Keratinocyte (primary cell): ENCODE data around the gene RNF182. TPM values are rescaled to one million over a fixed set of nuclear protein-coding genes. Genes with fewer than 3 reads are reported as not detected.
A peak's percentile ranks its signal among the peaks of the same experiment; 100 is the strongest.

Experiments
- DNase-seq: peaks from one replicate; pipeline ENCODE4 v3.0.0-alpha.2; 2011; ENCODE audit warnings: low read depth, missing footprints, low spot score
- FAIRE-seq: peaks from 2 replicates; lab custom pipeline; 2011; peaks lifted over from hg19 to GRCh38; lab: Jason Lieb, UNC
- H2AFZ ChIP-seq: 2 replicates; pipeline ENCODE4 v1.6.0; 2012; ENCODE audit warnings: low read length, control low read depth, inconsistent platforms; ENCODE audit not compliant: control insufficient read depth
- H3K27ac ChIP-seq: 2 replicates; pipeline ENCODE4 v1.5.1; 2011; ENCODE audit warnings: low read length; ENCODE audit not compliant: control insufficient read depth, insufficient read depth
- H3K27me3 ChIP-seq: 3 replicates; pipeline ENCODE4 v1.6.0; 2011; ENCODE audit warnings: low read length; ENCODE audit not compliant: control insufficient read depth, insufficient read depth; ENCODE audit errors: extremely low read depth
- H3K36me3 ChIP-seq, 2 experiments: 2 replicates in 1 of 2; 3 replicates in 1 of 2; pipeline ENCODE4 v1.5.1; 2011; ENCODE audit warnings: low read length in 2 of 2, mild to moderate bottlenecking in 1 of 2; ENCODE audit not compliant: control insufficient read depth in 2 of 2, insufficient read depth in 2 of 2; ENCODE audit errors: extremely low read depth in 1 of 2
- H3K4me1 ChIP-seq: 3 replicates; pipeline ENCODE4 v1.5.1; 2011; ENCODE audit warnings: low read length; ENCODE audit not compliant: control insufficient read depth, insufficient read depth; ENCODE audit errors: extremely low read depth
- H3K4me2 ChIP-seq: 3 replicates; pipeline ENCODE4 v1.6.0; 2011; ENCODE audit warnings: low read depth, low read length; ENCODE audit not compliant: control insufficient read depth, insufficient read depth; ENCODE audit errors: extremely low read depth
- H3K4me3 ChIP-seq, 3 experiments: fragments of 200-600 bp in 1 of 3; sonication (generic) in 1 of 3; 2 replicates in 2 of 3; 3 replicates in 1 of 3; pipeline ENCODE4 v1.5.1; 2011 to 2016; ENCODE audit warnings: low read length in 3 of 3, mild to moderate bottlenecking in 3 of 3, control low read depth in 2 of 3, inconsistent platforms in 1 of 3, low read depth in 1 of 3, mixed read lengths in 1 of 3, mixed run types in 1 of 3, moderate library complexity in 1 of 3; ENCODE audit not compliant: control insufficient read depth in 2 of 3, insufficient read depth in 2 of 3; ENCODE audit errors: extremely low read depth in 1 of 3
- H3K79me2 ChIP-seq: 2 replicates; pipeline ENCODE4 v1.6.0; 2012; ENCODE audit warnings: low read length; ENCODE audit not compliant: control insufficient read depth, insufficient read depth
- H3K9ac ChIP-seq: 3 replicates; pipeline ENCODE4 v1.6.0; 2011; ENCODE audit warnings: low read length; ENCODE audit not compliant: control insufficient read depth, insufficient read depth; ENCODE audit errors: extremely low read depth
- H3K9me1 ChIP-seq: 3 replicates; pipeline ENCODE4 v1.6.0; 2011; ENCODE audit warnings: low read length; ENCODE audit not compliant: control insufficient read depth, insufficient read depth; ENCODE audit errors: extremely low read depth
- H3K9me3 ChIP-seq: 2 replicates; pipeline ENCODE4 v1.5.1; 2012; ENCODE audit warnings: low read depth, low read length; ENCODE audit not compliant: control insufficient read depth
- H4K20me1 ChIP-seq: 3 replicates; pipeline ENCODE4 v1.6.0; 2011; ENCODE audit warnings: low read length; ENCODE audit not compliant: control insufficient read depth, insufficient read depth; ENCODE audit errors: extremely low read depth
- EZH2 ChIP-seq: IDR thresholded peaks from one replicate; pipeline ENCODE4 v1.6.1; 2012; ENCODE audit warnings: inconsistent platforms, mild to moderate bottlenecking, low read length, moderate library complexity
- dilution Hi-C: fragments of 300-500 bp; cut with MboI; formaldehyde crosslinking; loops from one replicate; pipeline ENCODE4 v1.7.0; 2020; ENCODE audit warnings: low sequenced_read_pairs; ENCODE audit not compliant: extremely low pct_ligation_motif_present
- polyA plus RNA-seq, 5 experiments: library from polyadenylated mRNA; depleted of rRNA in 3 of 5; stranded (reverse) in 3 of 5; stranded (forward) in 1 of 5; unstranded in 1 of 5; fragments of >200 nt; gene quantifications; 1 replicate in 1 of 5; 2 replicates in 3 of 5; 3 replicates in 1 of 5; pipeline versions ENCODE4 v1.2.1 to v1.2.3, GENCODE V29; 2011 to 2012; ENCODE audit warnings: missing spikeins in 2 of 5, low read depth in 1 of 5, low replicate concordance in 1 of 5
- TF ChIP-seq, protein P1 (sequence below), 3 experiments: IDR thresholded peaks in 1 of 3; conservative IDR thresholded peaks in 1 of 3; optimal IDR thresholded peaks in 1 of 3; 2 replicates in 2 of 3; 3 replicates in 1 of 3; pipeline versions ENCODE3 to v1.5.1; 2011; ENCODE audit warnings: low read length in 3 of 3, mild to moderate bottlenecking in 3 of 3, moderate library complexity in 2 of 3, control low read depth in 1 of 3, inconsistent platforms in 1 of 3; ENCODE audit not compliant: insufficient read depth in 2 of 3; ENCODE audit errors: extremely low read depth in 1 of 3

The RNF182 gene
- polyA plus RNA-seq, 1 donor (not counting 4 experiments of a cell fraction or from before 2014, with no cell fraction given), result 2.0 TPM

DNA sequence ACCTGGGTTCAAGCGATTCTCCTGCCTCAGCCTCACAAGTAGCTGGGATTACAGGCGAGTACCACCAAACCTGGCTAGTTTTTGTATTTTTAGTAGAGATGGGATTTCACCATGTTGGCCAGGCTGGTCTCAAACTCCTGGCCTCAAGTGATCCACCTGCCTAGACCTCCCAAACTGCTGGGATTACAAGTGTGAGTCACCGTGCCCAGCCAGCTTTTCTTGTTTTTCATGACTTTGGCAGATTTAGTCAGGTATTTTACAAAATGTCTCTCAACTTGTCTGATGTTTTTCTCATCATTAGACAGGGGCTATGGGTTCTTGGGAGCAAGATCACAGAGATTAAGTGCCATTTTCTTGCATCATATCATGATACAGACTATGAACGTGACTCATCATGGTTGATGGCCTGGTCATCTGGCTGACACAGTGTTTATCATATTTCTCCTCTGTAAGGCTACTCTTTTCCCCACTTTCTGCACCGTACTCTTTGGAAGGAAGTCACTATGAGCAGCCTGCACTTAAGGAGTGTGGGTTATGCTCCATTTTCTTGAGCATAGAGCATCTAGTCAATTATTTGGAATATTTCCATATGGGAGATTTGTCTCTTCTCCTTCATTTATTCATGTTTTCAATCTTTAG lies 67.8 kb downstream of the RNF182 start:
- no peak for TF ChIP-seq EZH2
- TF ChIP-seq, protein P1, sequence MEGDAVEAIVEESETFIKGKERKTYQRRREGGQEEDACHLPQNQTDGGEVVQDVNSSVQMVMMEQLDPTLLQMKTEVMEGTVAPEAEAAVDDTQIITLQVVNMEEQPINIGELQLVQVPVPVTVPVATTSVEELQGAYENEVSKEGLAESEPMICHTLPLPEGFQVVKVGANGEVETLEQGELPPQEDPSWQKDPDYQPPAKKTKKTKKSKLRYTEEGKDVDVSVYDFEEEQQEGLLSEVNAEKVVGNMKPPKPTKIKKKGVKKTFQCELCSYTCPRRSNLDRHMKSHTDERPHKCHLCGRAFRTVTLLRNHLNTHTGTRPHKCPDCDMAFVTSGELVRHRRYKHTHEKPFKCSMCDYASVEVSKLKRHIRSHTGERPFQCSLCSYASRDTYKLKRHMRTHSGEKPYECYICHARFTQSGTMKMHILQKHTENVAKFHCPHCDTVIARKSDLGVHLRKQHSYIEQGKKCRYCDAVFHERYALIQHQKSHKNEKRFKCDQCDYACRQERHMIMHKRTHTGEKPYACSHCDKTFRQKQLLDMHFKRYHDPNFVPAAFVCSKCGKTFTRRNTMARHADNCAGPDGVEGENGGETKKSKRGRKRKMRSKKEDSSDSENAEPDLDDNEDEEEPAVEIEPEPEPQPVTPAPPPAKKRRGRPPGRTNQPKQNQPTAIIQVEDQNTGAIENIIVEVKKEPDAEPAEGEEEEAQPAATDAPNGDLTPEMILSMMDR (optimal IDR thresholded peaks at IDR 0.05 in 1 of 3, IDR thresholded peaks at IDR 0.05 in 1 of 3, conservative IDR thresholded peaks at IDR 0.05 in 1 of 3; ENCODE audit: extremely low read depth in 1 of 3, insufficient read depth in 2 of 3, low read length in 3 of 3), result no peak
- H3K9me1 ChIP-seq, result no peaks in the 10 kb centered on the region
- no peak overlapping the region for H3K4me3 ChIP-seq
- H3K4me1 ChIP-seq, result peaks cover 14% of the 10 kb centered on the region
- peak; percentile 71 for FAIRE-seq
- H3K79me2 ChIP-seq, result no peaks in the 10 kb centered on the region
- no peaks in the 10 kb centered on the region for H3K9me3 ChIP-seq
- no peaks in the 10 kb centered on the region for H3K27me3 ChIP-seq
- H3K4me2 ChIP-seq, result no peak overlapping the region
- H3K36me3 ChIP-seq, result no peaks in the 10 kb centered on the region
- no peak overlapping the region for H3K9ac ChIP-seq
- DNase-seq, result peak; percentile 41
- H2AFZ ChIP-seq, result no peak overlapping the region
- no peak overlapping the region for H3K27ac ChIP-seq
- dilution Hi-C loops, result no loop called here
- H4K20me1 ChIP-seq, result no peaks in the 10 kb centered on the region

DNA sequence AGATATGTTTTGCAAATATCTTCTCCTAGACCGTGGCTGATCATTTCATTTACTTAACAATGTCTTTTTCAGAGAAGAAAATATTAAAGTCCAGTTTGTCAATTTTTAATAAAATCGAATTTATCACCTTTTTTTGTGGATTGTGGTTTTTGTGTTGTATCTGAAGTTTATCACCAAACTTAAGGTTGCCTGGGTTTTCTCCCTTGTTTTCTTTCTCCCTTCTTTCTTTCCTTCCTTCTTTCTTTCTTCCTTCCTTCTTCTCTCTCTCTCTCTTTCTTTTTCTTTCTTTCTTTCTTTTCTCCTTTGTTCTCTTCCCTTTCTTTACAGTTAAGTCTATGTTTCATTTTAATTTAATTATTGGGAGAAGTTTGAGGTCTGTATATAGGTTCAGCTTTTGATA lies 68.7 kb downstream of the RNF182 start:
- Histone ChIP-seq H3K9me1 (no peaks in the 10 kb centered on the region), H3K9me3 (peaks cover 2% of the 10 kb centered on the region), H2AFZ (no peak overlapping the region), H3K36me3 (no peaks in the 10 kb centered on the region), H3K27me3 (no peaks in the 10 kb centered on the region), H3K4me2 (no peak overlapping the region), H3K79me2 (no peaks in the 10 kb centered on the region), H3K9ac (no peak overlapping the region), H3K27ac (no peak overlapping the region), H4K20me1 (no peaks in the 10 kb centered on the region), H3K4me1 (peaks cover 14% of the 10 kb centered on the region), H3K4me3 (no peak overlapping the region)
- no peak for FAIRE-seq
- TF ChIP-seq EZH2, result no peak
- TF ChIP-seq, protein P1 (optimal IDR thresholded peaks at IDR 0.05 in 1 of 3, IDR thresholded peaks at IDR 0.05 in 1 of 3, conservative IDR thresholded peaks at IDR 0.05 in 1 of 3; ENCODE audit: extremely low read depth in 1 of 3, insufficient read depth in 2 of 3, low read length in 3 of 3), result no peak
- dilution Hi-C loops, result no loop called here
- no peak for DNase-seq
